H1 (cell line): ENCODE measurements around the gene AFF4. TPM values are rescaled to one million over a fixed set of nuclear protein-coding genes. Genes with fewer than 3 reads are reported as not detected.

Source experiments
- CTCF ChIA-PET: fragments of 300-600 bp; sonication (Branson Sonifier 250); formaldehyde crosslinking; loops from one replicate; lab custom pipeline; 2021; ENCODE audit not compliant: partially characterized antibody; lab: Charles Lee
- POLR2A ChIA-PET: fragments of 300-600 bp; sonication (Branson Sonifier 250); formaldehyde crosslinking; loops from one replicate; lab custom pipeline; 2021; ENCODE audit warnings: inconsistent platforms; ENCODE audit not compliant: partially characterized antibody; lab: Charles Lee
- DNase-seq, 2 experiments: peaks; one replicate each; pipeline versions ENCODE4 v3.0.0 to v3.0.0-alpha.2; 2010 to 2022; ENCODE audit warnings: low spot score in 2 of 2, low read depth in 1 of 2, mixed read lengths in 1 of 2
- FAIRE-seq: peaks from 2 replicates; lab custom pipeline; 2011; peaks lifted over from hg19 to GRCh38; lab: Jason Lieb, UNC
- H2AFZ ChIP-seq: 2 replicates; pipeline ENCODE4 v1.8.1; 2012; ENCODE audit warnings: low read length, inconsistent platforms
- H2AK5ac ChIP-seq: 2 replicates; pipeline ENCODE4 v1.6.1; 2013; ENCODE audit warnings: low read depth, low read length
- H2BK120ac ChIP-seq: replicated peaks from 2 replicates; pipeline ENCODE3; 2013; ENCODE audit warnings: low read depth, low read length, inconsistent platforms
- H2BK12ac ChIP-seq: 2 replicates; pipeline ENCODE4 v1.6.1; 2013; ENCODE audit warnings: low read depth, low read length
- H2BK15ac ChIP-seq: 2 replicates; pipeline ENCODE4 v1.6.1; 2013; ENCODE audit warnings: low read length
- H2BK20ac ChIP-seq: 2 replicates; pipeline ENCODE4 v1.6.1; 2013; ENCODE audit warnings: low read length
- H2BK5ac ChIP-seq: 2 replicates; pipeline ENCODE4 v1.6.1; 2013; ENCODE audit warnings: low read depth, low read length
- H3K14ac ChIP-seq: 2 replicates; pipeline ENCODE4 v1.6.1; 2013; ENCODE audit warnings: inconsistent platforms; ENCODE audit not compliant: insufficient read length
- H3K18ac ChIP-seq: 2 replicates; pipeline ENCODE4 v1.6.1; 2013; ENCODE audit warnings: low read length; ENCODE audit errors: extremely low read depth
- H3K23ac ChIP-seq: 2 replicates; pipeline ENCODE4 v1.6.1; 2013; ENCODE audit warnings: inconsistent platforms; ENCODE audit not compliant: insufficient read length
- H3K23me2 ChIP-seq: 2 replicates; pipeline ENCODE4 v1.6.1; 2013; ENCODE audit warnings: low read depth, low read length
- H3K27ac ChIP-seq: 2 replicates; pipeline ENCODE4 v1.6.1; 2011; ENCODE audit warnings: low read depth, low read length, inconsistent platforms
- H3K27me3 ChIP-seq, 4 experiments: replicated peaks in 1 of 4; 1 replicate in 1 of 4; 2 replicates in 3 of 4; pipeline versions ENCODE4 v1.6.1 to v1.8.1; 2011 to 2013; ENCODE audit warnings: low read length in 3 of 4, mild to moderate bottlenecking in 3 of 4, inconsistent platforms in 2 of 4, mixed read lengths in 2 of 4, moderate library complexity in 1 of 4; ENCODE audit not compliant: control insufficient read depth in 3 of 4, insufficient read depth in 3 of 4; ENCODE audit errors: extremely low read depth in 1 of 4
- H3K36me3 ChIP-seq, 4 experiments: 2 replicates each; pipeline versions ENCODE4 v1.6.1 to v1.8.1; 2011 to 2013; ENCODE audit warnings: mild to moderate bottlenecking in 4 of 4, low read length in 3 of 4, moderate library complexity in 2 of 4, control low read depth in 1 of 4, inconsistent platforms in 1 of 4; ENCODE audit not compliant: insufficient read depth in 4 of 4, control insufficient read depth in 2 of 4
- H3K4ac ChIP-seq: replicated peaks from 2 replicates; pipeline ENCODE3; 2013; ENCODE audit warnings: low read length, low read depth, mixed read lengths, inconsistent platforms; ENCODE audit not compliant: insufficient read length
- H3K4me1 ChIP-seq, 4 experiments: replicated peaks in 1 of 4; 1 replicate in 1 of 4; 2 replicates in 3 of 4; pipeline versions ENCODE4 v1.6.1 to v1.8.1; 2011 to 2013; ENCODE audit warnings: low read length in 3 of 4, inconsistent platforms in 2 of 4, mixed read lengths in 1 of 4; ENCODE audit not compliant: insufficient read depth in 4 of 4, control insufficient read depth in 3 of 4
- H3K4me2 ChIP-seq, 2 experiments: 2 replicates each; pipeline versions ENCODE4 v1.6.1 to v1.8.1; 2011 to 2013; ENCODE audit warnings: low read depth in 2 of 2, low read length in 2 of 2, control low read depth in 1 of 2, inconsistent platforms in 1 of 2, mild to moderate bottlenecking in 1 of 2; ENCODE audit not compliant: insufficient read depth in 1 of 2
- H3K4me3 ChIP-seq, 4 experiments: fragments of 200-600, 300-600 bp in 1 of 4; sonication (generic), shearing (Covaris generic), sonication (Bioruptor Twin) in 1 of 4; 2 replicates each; pipeline versions ENCODE4 v1.5.1 to v1.8.1; 2011 to 2016; ENCODE audit warnings: low read length in 4 of 4, low read depth in 3 of 4, control low read depth in 2 of 4, inconsistent platforms in 2 of 4, mild to moderate bottlenecking in 2 of 4, mixed read lengths in 1 of 4, moderate library complexity in 1 of 4; ENCODE audit not compliant: insufficient read depth in 2 of 4; ENCODE audit errors: extremely low read depth in 1 of 4
- H3K56ac ChIP-seq: replicated peaks from 2 replicates; pipeline ENCODE3; 2013; ENCODE audit warnings: low read depth, mild to moderate bottlenecking, mixed read lengths, low read length, inconsistent platforms; ENCODE audit not compliant: insufficient read length
- H3K79me1 ChIP-seq: 2 replicates; pipeline ENCODE4 v1.6.1; 2013; ENCODE audit warnings: low read depth, low read length, control low read depth
- H3K79me2 ChIP-seq, 2 experiments: 2 replicates each; pipeline versions ENCODE4 v1.6.1 to v1.8.1; 2012 to 2013; ENCODE audit warnings: low read length in 2 of 2, mild to moderate bottlenecking in 2 of 2, inconsistent platforms in 1 of 2; ENCODE audit not compliant: insufficient read depth in 2 of 2, control insufficient read depth in 1 of 2
- H3K9ac ChIP-seq, 4 experiments: replicated peaks in 1 of 4; 1 replicate in 1 of 4; 2 replicates in 3 of 4; pipeline versions ENCODE4 v1.6.1 to v1.8.1; 2011 to 2013; ENCODE audit warnings: low read depth in 3 of 4, low read length in 3 of 4, control low read depth in 2 of 4, mild to moderate bottlenecking in 2 of 4, moderate library complexity in 2 of 4, inconsistent platforms in 1 of 4; ENCODE audit errors: extremely low read depth in 1 of 4
- H3K9me3 ChIP-seq, 2 experiments: 2 replicates each; pipeline versions ENCODE4 v1.6.1 to v1.8.1; 2012 to 2013; ENCODE audit warnings: mild to moderate bottlenecking in 2 of 2, moderate library complexity in 2 of 2, control low read depth in 1 of 2, inconsistent platforms in 1 of 2, low read depth in 1 of 2, low read length in 1 of 2, mixed read lengths in 1 of 2; ENCODE audit not compliant: insufficient read depth in 2 of 2
- H4K20me1 ChIP-seq, 2 experiments: replicated peaks in 1 of 2; 2 replicates each; pipeline versions ENCODE3 to v1.8.1; 2011 to 2013; ENCODE audit warnings: inconsistent platforms in 2 of 2, low read length in 2 of 2, mild to moderate bottlenecking in 1 of 2; ENCODE audit not compliant: insufficient read depth in 2 of 2, control insufficient read depth in 1 of 2
- H4K5ac ChIP-seq: 2 replicates; pipeline ENCODE4 v1.6.1; 2013; ENCODE audit warnings: low read length, low read depth, mixed read lengths, inconsistent platforms; ENCODE audit not compliant: insufficient read length
- H4K8ac ChIP-seq: 2 replicates; pipeline ENCODE4 v1.8.0; 2013; ENCODE audit warnings: mild to moderate bottlenecking, moderate library complexity, low read length, inconsistent platforms; ENCODE audit not compliant: insufficient read depth; ENCODE audit errors: extremely low read depth
- H4K91ac ChIP-seq: replicated peaks from 2 replicates; pipeline ENCODE3; 2013; ENCODE audit warnings: low read length, mixed read lengths, inconsistent platforms; ENCODE audit not compliant: insufficient read length
- ATF3 ChIP-seq: IDR thresholded peaks from 2 replicates; pipeline ENCODE4 v1.6.1; 2011; ENCODE audit warnings: low read depth, mild to moderate bottlenecking, low read length; ENCODE audit not compliant: insufficient read depth
- BCL11A ChIP-seq, 2 experiments: IDR thresholded peaks; one replicate each; pipeline ENCODE4 v1.6.1; 2011; ENCODE audit warnings: low read depth in 2 of 2, low read length in 2 of 2, mild to moderate bottlenecking in 2 of 2
- CTCF ChIP-seq, 3 experiments: IDR thresholded peaks; 1 replicate in 2 of 3; 2 replicates in 1 of 3; pipeline versions ENCODE4 v1.5.1 to v1.6.1; 2011; ENCODE audit warnings: low read length in 3 of 3, mild to moderate bottlenecking in 3 of 3, inconsistent platforms in 2 of 3, low read depth in 1 of 3, moderate library complexity in 1 of 3; ENCODE audit not compliant: insufficient read depth in 1 of 3; ENCODE audit errors: control extremely low read depth in 1 of 3
- GABPA ChIP-seq: IDR thresholded peaks from 2 replicates; pipeline ENCODE4 v1.6.1; 2011; ENCODE audit warnings: mild to moderate bottlenecking, low read length, moderate library complexity, borderline replicate concordance; ENCODE audit not compliant: insufficient read depth
- MAFK ChIP-seq: IDR thresholded peaks from 2 replicates; pipeline ENCODE4 v1.6.1; 2012; ENCODE audit warnings: low read depth, mild to moderate bottlenecking, improper control_type of control experiment, low read length
- NRF1 ChIP-seq: IDR thresholded peaks from 2 replicates; pipeline ENCODE4 v1.6.1; 2011; ENCODE audit warnings: mild to moderate bottlenecking, low read depth, low read length, improper control_type of control experiment
- POLR2AphosphoS5 ChIP-seq: IDR thresholded peaks from 2 replicates; pipeline ENCODE4 v1.6.1; 2011; ENCODE audit warnings: low read depth, low read length
- SIN3A ChIP-seq, 2 experiments: IDR thresholded peaks in 1 of 2; conservative IDR thresholded peaks in 1 of 2; 2 replicates each; pipeline ENCODE4 v1.6.1; 2011 to 2012; ENCODE audit warnings: low read length in 2 of 2, improper control_type of control experiment in 1 of 2, low read depth in 1 of 2, mild to moderate bottlenecking in 1 of 2
- YY1 ChIP-seq: IDR thresholded peaks from 2 replicates; pipeline ENCODE4 v1.6.1; 2011; ENCODE audit warnings: low read depth, mild to moderate bottlenecking, low read length
- ZNF274 ChIP-seq: IDR thresholded peaks from 2 replicates; pipeline ENCODE4 v1.7.0; 2012; ENCODE audit warnings: low read length, borderline replicate concordance; ENCODE audit errors: extremely low read depth
- WGBS, 2 experiments: shearing (Covaris generic) in 1 of 2; methylation state at CpG; one replicate each; pipeline versions ENCODE4 v1.1.6 to v1.1.7; 2013 to 2015; ENCODE audit warnings: low lambda C conversion rate in 2 of 2, mixed read lengths in 2 of 2, inconsistent platforms in 1 of 2, low coverage in 1 of 2, missing lambda C conversion rate in 1 of 2; ENCODE audit not compliant: insufficient replicate concordance in 2 of 2, insufficient coverage in 1 of 2, insufficient read length in 1 of 2; ENCODE audit errors: extremely low coverage in 1 of 2, missing lambda C conversion rate in 1 of 2; 5-methylcytosine and 5-hydroxymethylcytosine counted together
- polyA plus RNA-seq, 7 experiments: library from polyadenylated mRNA; depleted of rRNA in 3 of 7; stranded (reverse) in 5 of 7; unstranded in 2 of 7; fragments of >200 nt in 5 of 7; fragments of 200-250 nt in 2 of 7; gene quantifications; 1 replicate in 5 of 7; 2 replicates in 1 of 7; 4 replicates in 1 of 7; pipeline versions ENCODE4 v1.2.1 to v1.2.3, GENCODE V29; 2011 to 2013; ENCODE audit warnings: missing spikeins in 2 of 7, mixed read lengths in 2 of 7
- total RNA-seq: library from RNA; stranded (reverse); fragmentation: NEBNext Ultra II Directional; extraction: Animal tissue kit (Norgen Biotek cat#: 25700); gene quantifications from 2 replicates; pipeline ENCODE4 v1.2.1, GENCODE V29; 2021

AFF4 gene
- total and polyA plus RNA-seq, 2 of the 8 experiments (the other 6 are each of a cell fraction or from before 2014, with no cell fraction given): 12.0 to 61.4 TPM

- Histone ChIP-seq H4K5ac (no peak overlapping the region), H3K23me2 (no peaks in the 10 kb centered on the region), H3K23ac (no peak overlapping the region), H3K79me2 (no peaks in the 10 kb centered on the region), H3K9ac (no peak overlapping the region), H2BK12ac (no peak overlapping the region), H2BK5ac (no peak overlapping the region), H4K8ac (no peak overlapping the region), H3K79me1 (no peaks in the 10 kb centered on the region), H4K20me1 (peaks cover 0 to 2% of the 10 kb centered on the region in 2 experiments), H3K4ac (no peak overlapping the region), H2BK120ac (no peak overlapping the region), H3K9me3 (no peaks in the 10 kb centered on the region), H3K27me3 (no peaks in the 10 kb centered on the region), H2BK15ac (no peak overlapping the region), H3K27ac (no peak overlapping the region), H2AK5ac (no peak overlapping the region), H3K4me2 (no peak overlapping the region), H2BK20ac (no peak overlapping the region), H4K91ac (no peak overlapping the region), H3K4me1 (no peaks in the 10 kb centered on the region), H3K36me3 (peaks cover 28 to 59% (median 42%) of the 10 kb centered on the region in 4 experiments), H2AFZ (no peak overlapping the region), H3K14ac (no peak overlapping the region), H3K18ac (no peak overlapping the region), H3K56ac (no peak overlapping the region), H3K4me3 (no peak overlapping the region)
- ChIA-PET CTCF (interaction anchor here (1.6 kb wide), 1 partner anchor 8 kb away, joined by 4 read pairs; no protein-coding TSS in a partner anchor), POLR2A (no interaction called here)
- DNase-seq: no peak
- no peak for FAIRE-seq
- WGBS, 2 experiments: 59% methylated on average over 3 of the region's 3 CpGs; no CpG with 5 or more reads in 1 of the 2 experiments
- TF ChIP-seq BCL11A (IDR thresholded peaks at IDR 0.05; ENCODE audit: low read depth in 2 of 2, low read length in 2 of 2) (no peak), NRF1 (no peak), GABPA (no peak), ATF3 (no peak), SIN3A (conservative IDR thresholded peaks at IDR 0.05 in 1 of 2, IDR thresholded peaks at IDR 0.05 in 1 of 2; ENCODE audit: low read depth in 1 of 2, low read length in 2 of 2) (no peak), CTCF (IDR thresholded peaks at IDR 0.05; ENCODE audit: control extremely low read depth in 1 of 3, insufficient read depth in 1 of 3, low read depth in 1 of 3, low read length in 3 of 3) (no peak), MAFK (no peak), ZNF274 (no peak), YY1 (no peak), POLR2AphosphoS5 (no peak)
Observed at GRCh38 chr5:132898094-132898493, 65.3 kb downstream of the AFF4 start.
